ENCODE results near the gene FITM2.

- TF ChIP-seq CTCF (IDR thresholded peaks at IDR 0.05) = no peak
- TF ChIP-seq POLR2A (IDR thresholded peaks at IDR 0.05) = no peak
Observed at GRCh38 chr20:44258226-44258890, 52.6 kb downstream of the FITM2 start.

Measured in uterus (tissue), 2 donors.